NCI-H460 (cell line): ENCODE data around the gene VPS41. TPM values are rescaled to one million over a fixed set of nuclear protein-coding genes. Genes with fewer than 3 reads are reported as not detected.

Experiments
- DNase-seq: peaks from one replicate; pipeline ENCODE4 v3.0.0-alpha.2; 2016; ENCODE audit warnings: low read depth; ENCODE audit errors: extremely low read depth
- total RNA-seq: library from RNA; depleted of rRNA; stranded (reverse); fragments of >200 nt; shearing (Covaris generic); gene quantifications from 2 replicates; pipeline ENCODE4 v1.2.3, GENCODE V29; 2014

The VPS41 gene
- total RNA-seq, 1 experiment from 2014 or later: 35.8 TPM

DNA sequence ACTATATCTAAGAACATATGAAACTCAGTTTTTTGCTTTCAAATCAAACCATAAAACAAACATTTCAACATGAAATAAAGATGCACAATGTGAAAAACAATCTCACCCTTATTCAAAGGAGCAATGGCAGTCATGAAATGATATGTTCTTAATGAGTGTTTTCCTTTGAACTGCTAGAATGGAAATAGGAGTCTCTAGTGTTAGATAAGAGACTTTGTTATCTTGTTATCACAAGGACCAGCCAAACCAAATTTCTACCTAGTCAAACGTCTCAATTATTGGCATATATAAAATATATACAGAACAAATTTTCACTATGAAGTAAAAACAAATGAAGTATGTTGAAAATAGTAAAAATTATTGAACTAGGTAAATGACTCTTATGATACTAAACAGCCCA lies 1.2 kb downstream of the VPS41 start:
- no peak for DNase-seq

DNA sequence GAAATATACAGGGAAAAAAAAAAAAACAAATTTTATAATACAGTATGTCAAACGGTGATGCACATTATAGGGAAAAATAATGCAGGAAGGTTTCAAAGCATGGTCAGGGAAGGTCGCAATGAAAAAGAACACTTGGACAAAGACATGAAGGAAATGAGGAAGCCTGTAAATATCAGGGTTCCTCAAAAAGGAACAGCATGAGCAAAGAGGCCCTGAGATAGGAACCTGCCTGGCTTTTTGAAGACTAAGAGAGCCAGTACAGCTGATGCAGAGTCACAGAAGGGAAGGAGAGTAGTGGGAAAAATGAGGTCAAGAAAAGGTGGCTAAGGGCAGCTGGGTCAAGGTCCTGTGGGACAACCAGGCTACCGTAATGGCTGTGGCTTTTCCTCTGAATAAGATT lies 1.9 kb downstream of the VPS41 start:
- no peak for DNase-seq

DNA sequence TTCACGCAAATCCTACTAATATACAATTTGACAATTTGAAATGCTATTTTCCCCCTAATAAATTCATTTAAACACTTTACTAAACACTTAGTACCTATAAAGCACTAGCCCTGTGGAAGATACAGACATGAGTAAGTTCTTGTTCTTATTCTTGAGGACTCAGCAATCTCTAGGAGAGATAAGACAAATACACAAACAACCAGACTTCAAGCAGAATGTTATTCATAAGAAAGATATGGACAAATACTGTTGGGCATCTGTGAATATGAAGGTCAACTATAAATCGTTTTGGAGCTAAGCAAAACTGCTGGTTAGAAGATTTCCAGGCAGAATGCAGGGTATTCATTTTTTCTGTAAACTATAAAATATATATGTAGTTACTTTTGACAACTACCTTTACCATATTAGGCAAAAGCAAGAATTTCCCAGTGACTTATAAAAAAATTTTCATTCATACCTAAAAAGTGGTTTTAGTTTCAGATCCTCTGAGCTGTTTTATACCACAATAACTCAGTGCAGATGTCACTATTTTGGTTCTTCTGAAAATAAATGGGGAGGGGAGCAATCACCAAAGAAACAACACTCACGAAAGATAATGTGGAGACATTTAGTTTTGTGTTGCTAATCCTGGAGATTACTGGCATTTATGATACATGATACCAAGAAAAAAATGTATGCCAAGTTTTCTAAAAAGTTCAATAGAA lies 3.8 kb downstream of the VPS41 start:
- no peak for DNase-seq

DNA sequence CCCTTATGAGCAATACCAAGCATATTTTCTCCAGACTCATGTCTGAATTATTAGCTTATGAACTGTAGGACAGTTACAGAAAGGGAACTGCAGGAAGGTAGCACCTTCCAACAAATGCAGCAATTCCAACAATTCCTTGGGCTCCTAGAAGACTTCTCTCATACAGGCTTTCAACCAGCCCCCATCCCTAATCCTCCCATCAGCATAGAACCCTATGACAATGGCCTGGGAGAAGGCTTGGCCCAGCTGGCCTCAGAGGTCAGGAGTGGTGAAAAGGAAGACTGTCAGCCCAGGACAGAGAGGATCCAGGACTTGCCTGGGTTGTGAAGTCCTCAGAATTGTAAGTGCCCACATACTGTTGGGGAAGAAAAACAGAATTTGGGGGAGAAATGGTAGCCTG lies 5.9 kb downstream of the VPS41 start:
- DNase-seq: no peak

DNA sequence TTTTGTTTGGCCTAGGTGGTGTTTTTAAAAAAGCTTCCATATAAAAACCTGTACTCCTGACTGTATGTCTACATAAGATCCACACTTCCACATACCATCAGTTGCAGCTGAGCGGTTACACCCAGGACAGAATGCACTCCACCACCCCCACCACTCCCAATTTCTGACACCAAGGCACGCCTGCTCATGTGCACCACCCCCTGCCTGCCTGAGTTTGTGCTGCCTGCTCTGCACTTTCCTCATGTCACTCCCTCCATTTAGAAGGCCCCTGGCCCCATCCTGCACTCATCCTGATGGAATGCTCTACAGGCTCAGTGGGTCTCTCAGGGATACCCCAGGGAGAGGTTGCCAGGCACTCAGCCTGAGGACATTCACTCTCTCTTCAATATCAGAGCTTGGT lies 6.5 kb downstream of the VPS41 start:
- no peak for DNase-seq

DNA sequence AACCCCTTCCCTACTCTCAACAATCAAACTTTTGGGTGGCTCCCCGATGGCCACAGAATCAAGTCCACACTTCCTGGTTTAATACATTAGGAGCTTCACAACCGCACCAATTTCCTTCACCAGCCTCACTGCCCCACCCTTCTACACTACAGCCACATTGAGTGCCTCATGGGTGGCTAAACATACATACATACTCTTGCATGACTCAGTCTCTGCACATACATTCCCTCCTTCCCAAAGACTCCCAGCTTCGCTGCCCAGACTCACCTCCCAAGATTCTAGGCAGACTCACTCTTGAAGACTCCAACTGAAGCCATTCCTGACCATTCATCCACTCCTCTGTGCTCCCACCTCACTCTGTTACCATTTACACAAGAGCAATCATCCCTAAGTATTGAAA lies 15.9 kb downstream of the VPS41 start:
- no peak for DNase-seq

DNA sequence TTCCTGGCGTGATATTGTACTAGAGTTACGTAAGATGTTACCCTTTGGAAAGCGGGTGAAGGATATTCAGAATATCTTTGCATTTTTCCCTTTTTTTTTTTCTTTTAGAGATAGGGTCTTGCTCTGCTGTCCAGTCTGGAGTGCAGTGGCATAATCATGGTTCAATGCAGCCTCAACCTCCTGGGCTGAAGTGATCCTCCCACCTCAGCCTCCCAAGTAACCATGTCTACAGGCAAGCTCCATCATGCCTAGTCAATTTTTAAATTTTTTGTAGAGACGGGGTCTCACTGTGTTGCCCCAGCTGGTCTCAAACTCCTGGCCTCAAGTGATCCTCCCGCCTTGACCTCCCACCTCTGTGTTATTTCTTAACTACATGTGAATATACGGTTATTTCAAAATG lies 18.4 kb downstream of the VPS41 start:
- no peak for DNase-seq

DNA sequence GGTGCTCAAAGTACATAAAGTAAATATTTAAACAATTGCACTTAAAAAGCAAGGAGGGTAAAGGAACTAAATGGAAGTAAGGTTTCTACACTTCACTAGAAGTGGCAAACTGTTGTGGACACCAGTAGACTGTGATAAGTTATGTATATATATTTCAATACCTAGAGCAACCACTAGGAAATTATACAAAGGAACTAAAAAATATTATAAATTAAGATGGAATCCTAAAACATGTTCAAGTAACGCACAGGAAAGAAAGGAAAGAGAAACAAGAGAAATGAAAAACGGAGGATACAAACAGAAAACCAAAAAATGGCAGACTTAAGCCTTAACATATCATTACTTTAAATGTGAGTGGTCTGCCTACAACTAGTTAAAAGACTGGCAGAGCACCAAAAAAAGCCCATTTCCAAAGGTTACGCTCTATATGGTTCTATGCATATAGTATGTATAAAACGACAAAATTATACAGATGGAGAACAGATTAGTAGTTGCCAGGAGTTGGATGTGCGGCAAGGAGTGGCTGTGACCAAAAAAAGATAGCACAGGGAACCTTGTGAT lies 19.0 kb downstream of the VPS41 start:
- DNase-seq: no peak

DNA sequence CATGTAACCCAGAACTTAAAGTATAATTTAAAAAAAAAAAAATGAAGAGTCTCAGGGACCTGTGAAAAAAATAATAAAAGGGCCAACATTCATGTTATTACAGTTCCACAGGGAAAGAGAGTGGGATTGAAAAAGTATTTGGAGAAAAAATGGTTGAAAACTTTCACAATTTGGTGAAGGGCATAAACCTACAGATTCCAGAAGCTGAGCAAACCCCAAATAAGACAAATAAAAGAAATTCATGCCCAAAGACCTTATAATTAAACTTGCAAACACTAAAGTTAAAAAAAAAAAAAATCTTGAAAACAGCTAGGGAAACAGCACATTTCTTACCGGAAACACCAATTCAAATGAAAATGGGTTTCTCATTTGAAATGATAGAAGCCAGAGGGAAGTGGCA lies 19.9 kb downstream of the VPS41 start:
- no peak for DNase-seq

DNA sequence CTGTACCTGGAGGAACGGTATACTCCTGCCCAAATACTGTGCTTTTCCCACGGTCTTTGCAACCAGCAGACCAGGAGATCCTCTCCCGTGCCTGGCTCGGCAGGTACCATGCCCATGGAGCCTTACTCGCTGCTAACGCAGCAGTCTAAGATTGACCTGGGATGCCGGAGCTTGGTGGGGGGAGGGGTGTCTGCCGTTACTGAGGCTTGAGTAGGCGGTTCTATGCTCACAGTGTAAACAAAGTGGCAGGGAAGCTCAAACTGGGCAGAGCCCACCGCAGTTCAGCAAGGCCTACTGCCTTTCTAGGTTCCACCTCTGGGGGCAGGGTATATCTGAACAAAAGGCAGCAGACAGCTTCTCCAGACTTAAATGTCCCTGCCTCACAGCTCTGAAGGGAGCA lies 22.7 kb downstream of the VPS41 start:
- no peak for DNase-seq

DNA sequence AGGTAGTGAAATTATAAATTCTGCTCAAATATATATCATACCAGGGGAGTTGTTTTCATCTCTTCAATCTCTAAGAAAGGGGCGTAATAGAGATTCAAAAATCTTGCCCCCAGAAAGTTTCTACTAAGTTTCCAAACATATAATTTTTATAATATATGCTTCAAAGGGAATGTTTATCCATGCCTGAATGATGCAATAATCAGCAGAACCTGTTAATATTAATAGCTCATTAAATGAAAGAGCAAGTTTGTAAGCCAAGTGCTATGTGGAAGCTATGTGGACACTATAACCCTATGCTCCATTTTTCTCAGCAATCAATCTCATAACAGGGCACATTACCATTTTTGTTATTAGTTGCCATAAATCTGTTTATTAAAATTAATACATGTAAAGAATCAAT lies 25.3 kb downstream of the VPS41 start:
- DNase-seq: no peak

DNA sequence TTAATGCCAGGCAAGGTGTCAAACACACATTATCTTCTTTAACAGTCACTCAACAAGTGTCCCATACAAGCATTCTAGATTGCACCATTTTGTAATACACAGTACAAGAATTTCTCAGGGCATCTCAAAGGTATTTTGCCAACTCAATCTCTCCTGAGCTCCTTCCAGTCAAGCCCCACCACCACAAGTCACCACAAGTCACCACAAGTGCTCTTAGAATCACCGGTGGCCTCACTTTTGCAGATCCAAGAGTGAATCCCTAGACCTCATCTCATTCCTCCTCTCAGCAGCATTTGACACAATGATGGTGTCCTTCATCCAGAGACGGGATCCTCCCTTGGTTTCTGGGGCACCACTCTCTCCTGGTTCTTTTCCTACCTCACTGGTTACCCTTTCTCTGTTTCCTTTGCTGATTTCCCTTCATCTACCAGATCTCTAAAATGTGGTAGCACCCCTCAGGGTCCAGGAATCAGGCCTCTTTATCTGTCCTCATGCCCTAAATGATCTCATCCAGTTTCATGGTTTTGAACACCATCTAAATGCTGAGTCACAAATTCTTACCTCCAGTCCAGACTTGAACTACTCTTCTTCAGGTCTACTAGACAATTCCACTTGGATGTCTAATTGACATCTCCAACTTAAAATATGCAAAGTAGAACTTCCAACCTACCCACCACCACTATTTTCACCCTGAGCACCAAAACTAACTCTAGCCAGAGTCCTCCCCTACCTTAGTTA lies 26.9 kb downstream of the VPS41 start:
- DNase-seq: no peak

DNA sequence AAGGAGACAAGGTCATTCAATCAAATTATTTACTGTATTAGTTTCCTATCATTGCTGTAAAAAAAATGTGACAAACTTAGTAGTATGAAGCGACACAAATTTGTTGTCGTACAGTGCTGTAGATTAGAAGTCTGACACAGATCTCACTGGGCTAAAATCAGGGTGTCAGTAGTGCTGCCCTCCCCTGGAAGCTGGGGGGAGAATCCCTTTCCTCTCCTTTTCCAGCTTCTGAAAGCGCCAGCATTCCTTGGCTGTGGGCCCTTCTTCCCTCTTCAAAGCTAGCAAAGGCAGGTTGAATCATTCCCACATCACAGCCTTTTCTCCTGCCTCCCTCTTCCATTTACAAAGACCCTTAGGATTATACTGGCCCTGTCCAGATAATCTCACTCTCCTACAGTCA lies 28.0 kb downstream of the VPS41 start:
- no peak for DNase-seq

DNA sequence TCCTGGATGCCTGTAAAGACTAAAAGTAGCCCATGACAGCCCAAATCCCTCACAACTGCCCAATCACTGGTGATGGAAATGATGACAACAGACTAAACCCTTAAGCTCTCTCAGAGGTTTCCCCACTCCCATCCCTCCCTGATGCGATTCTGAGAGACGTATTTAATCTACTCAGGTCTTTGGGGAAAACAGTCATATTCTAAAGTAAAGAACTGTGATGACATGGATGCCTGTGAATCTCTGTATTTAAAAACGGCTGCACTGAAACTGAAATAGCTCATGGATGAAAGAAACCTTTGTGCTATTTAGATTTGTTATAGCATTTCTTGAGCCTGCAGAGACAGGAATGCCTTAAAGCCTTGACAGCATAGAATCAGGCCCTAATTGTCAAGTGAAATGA lies 28.5 kb downstream of the VPS41 start:
- DNase-seq: no peak

DNA sequence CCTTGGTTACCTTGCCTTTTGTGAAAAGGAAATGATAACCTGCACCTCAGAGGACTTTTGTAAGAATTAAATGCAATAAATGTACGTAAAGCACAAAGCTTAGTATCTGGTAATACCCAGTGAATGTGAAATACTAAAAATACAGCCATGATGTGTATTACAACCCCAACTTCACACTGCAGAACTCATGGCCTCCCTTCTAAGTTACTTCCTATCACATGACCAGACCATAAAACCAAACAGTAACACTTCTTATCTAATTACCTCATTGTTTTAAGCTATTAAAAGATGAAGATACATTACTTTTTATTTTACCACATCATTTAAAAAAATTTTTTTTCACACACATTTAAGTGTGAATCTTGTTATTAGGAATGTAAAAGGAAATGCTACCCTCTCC lies 29.0 kb downstream of the VPS41 start:
- DNase-seq: no peak

DNA sequence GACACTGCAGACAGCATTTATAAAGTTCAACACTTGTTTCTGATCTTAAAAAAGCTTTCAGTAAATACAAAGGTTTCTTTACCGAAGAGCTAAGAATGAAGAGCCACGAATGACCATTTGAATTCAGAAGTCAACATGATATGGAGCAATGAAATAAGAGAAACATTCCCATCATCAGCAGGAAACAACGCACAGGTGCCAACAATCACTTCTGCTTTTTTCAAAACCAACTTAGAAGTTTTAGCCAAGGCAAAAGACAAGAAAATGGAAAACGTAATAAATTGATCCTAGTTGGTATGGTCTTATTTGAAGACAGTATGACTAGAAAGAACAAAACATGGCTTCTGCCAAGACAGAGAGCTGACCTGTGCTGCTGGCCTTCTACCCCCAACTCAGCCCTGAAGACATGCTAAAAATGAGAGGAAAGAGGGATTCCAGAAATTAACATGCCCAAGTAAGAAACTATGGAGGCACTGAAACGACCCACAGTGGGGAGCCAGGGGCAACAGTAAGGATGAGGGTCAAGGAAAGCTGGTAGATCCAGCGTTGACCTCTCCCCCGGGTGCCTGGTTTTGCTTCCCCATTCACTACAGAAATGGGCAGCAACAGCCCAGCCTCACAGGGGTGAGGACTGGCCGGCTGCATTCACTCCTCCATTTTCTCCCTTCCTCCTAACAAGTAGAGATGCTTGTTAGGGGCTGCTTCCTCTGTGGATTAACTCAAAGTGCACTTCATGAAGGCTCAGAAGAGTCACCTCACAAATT lies 30.1 kb downstream of the VPS41 start:
- no peak for DNase-seq

DNA sequence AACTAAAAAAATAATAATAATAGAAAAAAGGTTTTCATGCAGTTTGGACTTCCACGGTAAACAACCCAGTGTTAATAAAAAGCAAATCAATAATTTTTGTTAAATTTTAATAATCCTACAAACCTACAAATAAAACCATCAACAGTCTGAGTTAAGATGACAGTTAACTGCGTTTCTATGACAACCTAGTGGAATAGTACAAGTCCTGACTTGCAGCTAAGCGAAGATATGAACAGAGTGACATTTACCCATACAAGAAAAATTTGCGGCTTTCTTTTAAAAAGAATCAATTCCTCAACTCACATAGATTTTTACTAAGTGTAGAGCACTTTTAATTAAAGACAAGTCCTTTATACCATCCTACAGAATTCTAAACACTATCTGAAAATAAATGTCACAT lies 35.6 kb downstream of the VPS41 start:
- no peak for DNase-seq

DNA sequence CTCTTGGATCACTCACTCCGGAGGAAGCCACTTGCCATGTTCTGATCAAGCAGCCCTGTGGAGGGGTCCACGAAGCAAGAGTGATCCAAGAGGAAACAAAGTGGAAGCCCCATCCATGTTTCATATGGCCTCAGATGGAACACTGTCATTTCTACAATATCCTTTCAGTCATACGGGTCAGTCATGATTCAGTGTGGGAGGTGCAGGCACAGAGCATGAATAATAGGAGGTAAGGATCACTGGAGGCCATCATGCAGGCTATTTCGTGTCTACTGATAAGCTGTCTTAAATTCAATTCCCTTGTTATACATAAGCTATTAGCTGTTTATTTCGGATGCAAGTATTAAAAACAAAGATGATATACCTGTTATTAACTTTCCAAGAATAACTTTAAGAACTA lies 36.8 kb downstream of the VPS41 start:
- DNase-seq: no peak

DNA sequence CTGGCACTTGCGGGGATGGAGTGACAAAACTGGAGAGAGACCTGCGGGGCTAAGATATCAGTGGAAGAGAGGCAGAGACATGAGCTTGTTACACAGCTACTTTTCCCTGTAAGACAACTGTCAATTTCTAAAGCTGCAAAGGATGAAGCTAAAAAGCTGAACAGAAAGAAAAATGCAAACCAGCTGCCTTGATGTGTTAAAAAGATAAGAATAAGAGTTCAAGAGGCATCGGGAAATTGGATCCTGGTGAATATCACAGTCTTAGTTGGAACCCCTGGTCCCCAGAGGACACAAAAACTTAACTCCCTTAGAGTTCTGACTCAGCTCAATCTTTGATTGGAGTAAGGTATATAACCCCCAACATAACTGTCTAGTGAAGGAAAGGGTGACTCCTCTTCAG lies 38.8 kb downstream of the VPS41 start:
- no peak for DNase-seq

DNA sequence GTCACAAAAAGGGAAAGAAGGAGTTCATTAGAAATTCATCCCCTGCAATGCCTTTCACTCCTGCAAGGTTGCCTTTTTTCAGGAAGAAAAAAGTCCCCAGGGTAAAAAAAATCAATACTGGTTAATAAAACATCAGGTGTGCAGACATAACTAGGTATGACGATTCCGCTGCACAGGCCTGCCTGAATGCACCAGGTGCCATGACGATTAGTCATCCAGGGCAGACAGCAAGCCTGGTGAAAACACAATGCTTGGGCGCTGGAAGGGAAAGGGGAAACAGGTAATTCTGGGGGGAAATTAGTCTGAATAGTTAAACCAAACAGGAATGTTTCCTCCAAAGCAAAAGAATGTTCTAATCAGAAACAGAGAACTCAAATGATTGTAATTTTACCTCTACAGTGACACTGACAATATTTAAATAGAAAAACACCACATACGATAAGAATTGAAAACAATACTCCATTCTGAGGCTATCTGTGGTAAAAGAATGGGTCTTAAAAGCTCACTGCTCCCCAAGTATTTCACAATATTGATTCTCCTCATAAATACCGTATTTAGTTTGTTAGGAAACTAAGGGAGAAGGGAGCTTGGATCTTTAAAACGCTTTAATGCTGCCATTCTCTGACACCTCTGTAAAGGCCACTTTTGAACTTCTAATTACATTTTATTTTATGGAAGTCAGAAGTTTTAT lies 45.2 kb downstream of the VPS41 start:
- no peak for DNase-seq

DNA sequence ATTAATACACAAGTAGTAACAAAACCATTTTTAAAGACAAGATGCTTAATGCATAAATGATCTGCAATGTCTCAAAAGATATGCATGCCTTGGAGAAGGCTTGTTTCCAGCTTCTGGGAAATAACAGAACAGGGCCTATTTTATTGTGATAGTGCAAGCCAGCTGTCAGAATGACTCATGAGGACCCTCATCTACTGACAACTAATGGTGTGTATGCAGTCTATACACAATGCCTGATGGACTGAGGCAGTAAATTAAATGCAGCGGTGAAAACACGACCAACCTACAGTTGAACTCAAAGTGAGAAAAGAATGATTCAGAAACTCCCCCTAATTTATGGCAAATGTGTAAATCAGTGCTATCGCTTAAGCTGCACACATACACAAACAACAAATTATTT lies 46.3 kb downstream of the VPS41 start:
- DNase-seq: no peak
